Measurements from ENCODE around the gene ABCG4. TPM values are rescaled to one million over a fixed set of nuclear protein-coding genes. Genes with fewer than 3 reads are reported as not detected.
"Not testable (repeated sequence)": the region's sequence is repeated elsewhere in the genome, so short reads cannot be mapped to it uniquely, and the experiment has no call there.

ABCG4 gene
- total RNA-seq, 1 experiment from 2014 or later = 0.05 TPM

DNA sequence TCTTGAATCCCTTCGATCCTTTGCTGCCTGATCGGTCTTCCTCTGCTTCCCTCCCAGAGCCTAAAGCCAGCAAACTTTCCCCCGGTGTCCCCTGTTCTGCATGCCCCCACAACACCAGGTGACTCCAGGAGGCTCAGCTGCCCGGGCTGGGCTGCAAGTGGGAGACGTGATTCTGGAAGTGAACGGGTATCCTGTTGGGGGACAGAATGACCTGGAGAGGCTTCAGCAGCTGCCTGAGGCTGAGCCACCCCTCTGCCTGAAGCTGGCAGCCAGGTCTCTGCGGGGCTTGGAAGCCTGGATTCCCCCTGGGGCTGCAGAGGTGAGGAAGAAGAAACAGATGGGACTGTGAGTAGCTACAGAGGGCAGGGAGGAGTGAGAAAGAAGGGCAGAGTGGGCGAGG is 40.0 kb downstream of the ABCG4 start:
- no peaks in the 10 kb centered on the region for H3K4me1 ChIP-seq (replicated peaks)
- H3K36me3 ChIP-seq = no peaks in the 10 kb centered on the region
- H3K27me3 ChIP-seq (replicated peaks) = no peaks in the 10 kb centered on the region
- no peak overlapping the region for H3K27ac ChIP-seq
- no peak for DNase-seq (ENCODE audit: low read depth in 1 of 2, low spot score in 2 of 2)
- no peaks in the 10 kb centered on the region for H3K9me3 ChIP-seq (replicated peaks)
- no peak overlapping the region for H3K4me3 ChIP-seq

DNA sequence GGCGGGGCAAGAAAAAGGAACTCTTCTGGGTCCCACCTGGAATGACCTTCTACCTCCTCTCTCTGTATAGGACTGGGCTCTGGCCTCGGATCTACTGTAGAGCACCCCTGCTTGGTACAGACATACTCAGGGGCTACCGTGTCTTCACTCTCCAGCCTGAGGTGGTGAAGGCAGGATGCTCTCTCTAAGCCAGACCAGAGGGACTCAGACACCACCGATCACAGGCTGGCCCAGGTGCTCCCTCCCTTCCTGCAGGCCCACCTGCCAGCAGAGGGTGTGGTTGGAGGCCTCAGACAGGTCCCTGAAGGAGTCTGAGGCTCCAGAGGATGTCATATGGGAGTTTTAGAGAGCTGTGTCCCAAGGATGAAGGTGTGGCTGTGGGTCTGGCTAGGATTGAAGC is 40.5 kb downstream of the ABCG4 start:
- DNase-seq (ENCODE audit: low read depth in 1 of 2, low spot score in 2 of 2) = no peak
- Histone ChIP-seq H3K27me3 (replicated peaks) (no peaks in the 10 kb centered on the region), H3K4me1 (replicated peaks) (no peaks in the 10 kb centered on the region), H3K27ac (no peak overlapping the region), H3K4me3 (no peak overlapping the region), H3K9me3 (replicated peaks) (no peaks in the 10 kb centered on the region), H3K36me3 (no peaks in the 10 kb centered on the region)

- Histone ChIP-seq H3K36me3 (no peaks in the 10 kb centered on the region), H3K4me3 (no peak overlapping the region), H3K9me3 (replicated peaks) (no peaks in the 10 kb centered on the region), H3K27ac (no peak overlapping the region), H3K27me3 (replicated peaks) (no peaks in the 10 kb centered on the region), H3K4me1 (replicated peaks) (no peaks in the 10 kb centered on the region)
- DNase-seq (ENCODE audit: low read depth in 1 of 2, low spot score in 2 of 2) = no peak
Observed at GRCh38 chr11:119190531-119190930, 41.7 kb downstream of the ABCG4 start.

DNA sequence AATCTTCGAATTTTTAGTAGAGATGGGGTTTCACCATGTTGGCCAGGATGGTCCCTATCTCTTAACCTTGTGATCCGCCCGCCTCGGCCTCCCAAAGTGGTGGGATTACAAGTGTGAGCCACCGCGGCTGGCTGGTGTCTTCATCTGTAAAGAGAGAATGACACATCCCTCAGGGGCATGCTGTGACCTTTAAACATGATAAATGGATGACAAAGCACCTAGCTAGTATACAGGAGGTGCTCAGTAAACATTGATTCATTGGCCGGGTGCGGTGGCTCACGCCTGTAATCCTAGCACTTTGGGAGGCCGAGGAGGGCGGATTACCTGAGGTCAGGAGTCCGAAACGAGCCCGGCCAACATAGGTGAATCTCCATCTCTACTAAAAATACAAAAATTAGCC is 42.4 kb downstream of the ABCG4 start:
- H3K4me3 ChIP-seq; H3K27me3 ChIP-seq (replicated peaks); DNase-seq (ENCODE audit: low read depth in 1 of 2, low spot score in 2 of 2); H3K36me3 ChIP-seq; H3K27ac ChIP-seq; H3K4me1 ChIP-seq (replicated peaks); H3K9me3 ChIP-seq (replicated peaks): not testable (repeated sequence)

GRCh38 chr11:119192111-119192510 is 43.3 kb downstream of the ABCG4 start:
- no peak for DNase-seq (ENCODE audit: low read depth in 1 of 2, low spot score in 2 of 2)
- Histone ChIP-seq H3K27me3 (replicated peaks) (no peaks in the 10 kb centered on the region), H3K4me3 (no peak overlapping the region), H3K27ac (no peak overlapping the region), H3K9me3 (replicated peaks) (no peaks in the 10 kb centered on the region), H3K36me3 (no peaks in the 10 kb centered on the region), H3K4me1 (replicated peaks) (no peaks in the 10 kb centered on the region)

GRCh38 chr11:119193001-119193400 is 44.1 kb downstream of the ABCG4 start:
- no peak for DNase-seq (ENCODE audit: low read depth in 1 of 2, low spot score in 2 of 2)
- Histone ChIP-seq H3K4me3 (no peak overlapping the region), H3K9me3 (replicated peaks) (no peaks in the 10 kb centered on the region), H3K36me3 (no peaks in the 10 kb centered on the region), H3K4me1 (replicated peaks) (no peaks in the 10 kb centered on the region), H3K27ac (no peak overlapping the region), H3K27me3 (replicated peaks) (no peaks in the 10 kb centered on the region)

- DNase-seq (ENCODE audit: low read depth in 1 of 2, low spot score in 2 of 2) = no peak
- H3K4me3 ChIP-seq = no peak overlapping the region
- no peak overlapping the region for H3K27ac ChIP-seq
- H3K4me1 ChIP-seq (replicated peaks) = no peaks in the 10 kb centered on the region
- H3K27me3 ChIP-seq (replicated peaks) = no peaks in the 10 kb centered on the region
- no peaks in the 10 kb centered on the region for H3K36me3 ChIP-seq
- H3K9me3 ChIP-seq (replicated peaks) = no peaks in the 10 kb centered on the region
Observed at GRCh38 chr11:119193626-119194025, 44.8 kb downstream of the ABCG4 start.

GRCh38 chr11:119194811-119195440 is 46.1 kb downstream of the ABCG4 start:
- DNase-seq (ENCODE audit: low read depth in 1 of 2, low spot score in 2 of 2) = no peak
- Histone ChIP-seq H3K4me1 (replicated peaks) (no peaks in the 10 kb centered on the region), H3K9me3 (replicated peaks) (no peaks in the 10 kb centered on the region), H3K4me3 (no peak overlapping the region), H3K27me3 (replicated peaks) (no peaks in the 10 kb centered on the region), H3K27ac (no peak overlapping the region), H3K36me3 (no peaks in the 10 kb centered on the region)

DNA sequence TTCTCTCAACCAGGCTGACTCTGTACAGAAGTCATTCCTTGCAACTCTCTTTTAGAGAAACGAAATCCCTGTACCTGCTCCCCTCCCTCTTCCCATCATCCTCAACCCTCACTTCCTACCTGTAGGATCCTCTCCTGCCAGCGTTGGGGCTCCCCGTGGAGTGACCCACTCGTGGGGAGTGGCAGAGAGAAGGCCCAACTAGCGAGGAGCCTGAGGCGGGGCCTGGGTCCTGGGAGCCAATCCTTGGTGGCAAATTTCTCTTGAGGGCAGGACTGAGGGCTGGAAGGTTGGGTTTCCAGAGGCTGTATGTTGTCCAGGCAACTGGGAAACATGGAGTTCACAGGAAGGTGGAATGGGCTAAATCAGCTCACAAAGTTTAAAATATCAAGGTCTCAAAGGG is 46.8 kb downstream of the ABCG4 start:
- peak in 1 of 2 experiments; percentile 11 for DNase-seq (ENCODE audit: low read depth in 1 of 2, low spot score in 2 of 2)
- no peak overlapping the region for H3K4me3 ChIP-seq
- no peaks in the 10 kb centered on the region for H3K36me3 ChIP-seq
- H3K27ac ChIP-seq = no peak overlapping the region
- H3K9me3 ChIP-seq (replicated peaks) = no peaks in the 10 kb centered on the region
- H3K4me1 ChIP-seq (replicated peaks) = no peaks in the 10 kb centered on the region
- no peaks in the 10 kb centered on the region for H3K27me3 ChIP-seq (replicated peaks)

DNA sequence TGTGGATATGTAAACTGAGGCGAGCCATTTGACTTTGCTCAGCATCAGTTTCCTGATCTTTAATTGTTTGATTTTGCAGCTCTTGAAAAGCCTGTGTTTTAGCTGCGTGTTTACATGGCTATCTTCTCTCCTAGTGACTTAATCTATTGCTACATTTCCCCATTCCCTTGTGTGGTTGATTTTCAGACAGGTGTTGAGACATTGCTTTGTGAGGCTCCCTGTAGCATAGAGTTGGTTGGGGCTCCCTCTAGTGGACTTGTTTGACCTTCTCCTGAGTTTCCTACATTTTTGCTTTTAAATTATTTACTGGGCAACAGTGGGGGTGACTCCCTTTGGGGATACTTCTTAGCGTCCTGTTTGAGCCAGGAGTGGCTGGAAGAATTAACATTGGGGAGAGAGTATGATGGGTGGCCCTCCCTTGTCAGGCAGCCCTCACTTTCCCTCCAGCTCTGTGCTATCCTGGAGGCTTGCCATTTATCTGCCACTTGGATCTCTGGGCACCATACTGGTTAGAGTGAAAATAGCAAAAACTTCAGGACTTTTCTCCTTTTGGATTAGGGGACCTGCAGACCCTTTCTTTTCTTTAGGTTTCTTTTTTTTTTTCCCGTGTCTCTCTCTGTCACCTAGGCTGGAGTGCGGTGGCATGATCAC is 48.1 kb downstream of the ABCG4 start:
- H3K27ac ChIP-seq = no peak overlapping the region
- no peak overlapping the region for H3K4me3 ChIP-seq
- no peaks in the 10 kb centered on the region for H3K36me3 ChIP-seq
- H3K9me3 ChIP-seq (replicated peaks) = no peaks in the 10 kb centered on the region
- no peaks in the 10 kb centered on the region for H3K27me3 ChIP-seq (replicated peaks)
- no peaks in the 10 kb centered on the region for H3K4me1 ChIP-seq (replicated peaks)
- peak in 1 of 2 experiments; percentile 41 for DNase-seq (ENCODE audit: low read depth in 1 of 2, low spot score in 2 of 2)

DNA sequence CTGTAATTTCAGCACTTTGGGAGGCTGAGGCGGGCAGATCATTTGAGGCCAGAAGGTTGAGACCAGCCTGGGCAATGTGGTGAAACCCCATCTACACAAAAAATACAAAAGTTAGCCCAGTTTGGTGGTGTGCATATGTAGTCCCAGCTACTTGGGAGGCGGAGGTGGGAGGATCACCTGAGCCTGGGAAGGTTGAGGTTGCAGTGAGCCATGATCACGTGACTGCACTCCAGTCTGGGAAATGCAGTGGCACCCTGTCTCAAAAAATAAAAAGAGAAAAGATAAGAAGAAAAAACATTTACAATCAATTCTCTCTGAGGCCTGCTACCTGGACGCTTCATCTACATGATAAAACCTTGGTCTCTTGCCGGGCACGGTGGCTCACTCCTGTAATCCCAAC is 50.1 kb downstream of the ABCG4 start:
- Histone ChIP-seq H3K9me3 (replicated peaks) (no peaks in the 10 kb centered on the region), H3K27me3 (replicated peaks) (no peaks in the 10 kb centered on the region), H3K27ac (no peak overlapping the region), H3K36me3 (no peaks in the 10 kb centered on the region), H3K4me3 (no peak overlapping the region), H3K4me1 (replicated peaks) (no peaks in the 10 kb centered on the region)
- no peak for DNase-seq (ENCODE audit: low read depth in 1 of 2, low spot score in 2 of 2)

DNA sequence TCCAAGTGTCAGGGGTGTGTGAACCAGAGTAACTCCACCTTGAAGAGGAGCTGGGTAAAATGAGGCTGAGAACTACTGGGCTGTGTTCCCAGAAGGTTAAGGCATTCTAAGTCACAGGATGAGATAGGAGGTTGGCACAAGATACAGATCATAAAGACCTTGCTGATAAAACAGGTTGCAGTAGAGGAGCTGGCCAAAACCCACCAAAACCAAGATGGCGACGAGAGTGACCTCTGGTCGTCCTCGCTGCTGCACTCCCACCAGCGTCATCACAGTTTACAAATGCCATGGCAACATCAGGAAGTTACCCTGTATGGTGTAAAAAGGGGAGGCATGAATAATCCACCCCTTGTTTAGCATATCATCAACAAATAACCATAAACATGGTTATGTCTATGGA is 52.4 kb downstream of the ABCG4 start:
- not testable (repeated sequence) for DNase-seq (ENCODE audit: low read depth in 1 of 2, low spot score in 2 of 2); H3K4me1 ChIP-seq (replicated peaks); H3K27ac ChIP-seq; H3K9me3 ChIP-seq (replicated peaks); H3K4me3 ChIP-seq; H3K27me3 ChIP-seq (replicated peaks); H3K36me3 ChIP-seq

DNA sequence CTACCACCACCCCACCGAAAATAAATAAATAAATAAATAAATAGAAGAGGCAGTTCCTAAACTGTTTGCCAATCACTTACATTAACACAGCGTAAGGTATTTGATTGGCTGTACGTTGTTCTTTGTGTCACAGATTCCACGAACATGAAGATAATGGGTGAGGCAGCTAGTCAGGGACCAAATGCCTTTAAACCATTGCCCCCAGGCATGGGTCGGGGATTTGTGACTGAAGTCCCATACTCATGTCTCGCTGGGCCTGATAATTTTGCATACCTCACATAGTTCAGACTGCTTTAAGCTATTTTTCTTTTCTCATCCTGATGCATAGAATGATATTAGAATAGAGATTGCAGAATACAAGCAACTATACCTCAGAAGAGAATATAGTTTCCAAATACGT is 53.7 kb downstream of the ABCG4 start:
- no peak for DNase-seq (ENCODE audit: low read depth in 1 of 2, low spot score in 2 of 2)
- no peaks in the 10 kb centered on the region for H3K9me3 ChIP-seq (replicated peaks)
- no peaks in the 10 kb centered on the region for H3K27me3 ChIP-seq (replicated peaks)
- no peak overlapping the region for H3K27ac ChIP-seq
- H3K4me3 ChIP-seq = no peak overlapping the region
- no peaks in the 10 kb centered on the region for H3K4me1 ChIP-seq (replicated peaks)
- H3K36me3 ChIP-seq = peaks cover 3% of the 10 kb centered on the region

- Histone ChIP-seq H3K4me3 (no peak overlapping the region), H3K9me3 (replicated peaks) (no peaks in the 10 kb centered on the region), H3K27me3 (replicated peaks) (no peaks in the 10 kb centered on the region), H3K4me1 (replicated peaks) (no peaks in the 10 kb centered on the region), H3K27ac (no peak overlapping the region), H3K36me3 (peaks cover 3% of the 10 kb centered on the region)
- no peak for DNase-seq (ENCODE audit: low read depth in 1 of 2, low spot score in 2 of 2)
Observed at GRCh38 chr11:119204066-119204465, 55.2 kb downstream of the ABCG4 start.

DNA sequence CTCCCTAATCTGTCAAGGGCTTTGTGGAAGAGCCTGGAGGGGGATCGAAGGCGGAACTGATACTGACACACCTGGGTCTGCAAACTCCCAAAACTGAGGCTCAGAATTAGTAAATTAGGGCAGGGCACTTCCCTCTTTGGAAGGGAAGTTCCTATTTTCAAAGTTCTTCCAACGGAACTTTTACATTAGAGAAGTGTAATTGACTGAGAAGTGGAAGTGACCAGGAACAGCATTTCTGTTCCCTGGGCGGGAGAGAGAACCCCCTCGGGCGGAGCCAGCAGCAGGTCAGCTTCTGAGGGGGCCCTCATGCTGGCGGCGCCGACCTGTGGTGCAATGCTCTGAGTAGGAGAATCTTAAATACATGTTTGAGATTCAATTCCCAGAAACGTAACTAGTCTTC is 56.2 kb downstream of the ABCG4 start:
- Histone ChIP-seq H3K4me1 (replicated peaks) (peaks cover 5% of the 10 kb centered on the region), H3K36me3 (peaks cover 3% of the 10 kb centered on the region), H3K9me3 (replicated peaks) (no peaks in the 10 kb centered on the region), H3K27ac (no peak overlapping the region), H3K4me3 (no peak overlapping the region), H3K27me3 (replicated peaks) (no peaks in the 10 kb centered on the region)
- no peak for DNase-seq (ENCODE audit: low read depth in 1 of 2, low spot score in 2 of 2)

Data from SJSA1 (cell line).